GM19468 (cell line): ENCODE data around the gene ARRB1.
"Not testable (repeated sequence)": the region's sequence is repeated elsewhere in the genome, so short reads cannot be mapped to it uniquely, and the experiment has no call there.

Experiments
- ATAC-seq: cut with Tn5 transposase; IDR thresholded peaks from one replicate; pipeline ENCODE4 v1.9.1; 2021; ENCODE audit warnings: mild to moderate bottlenecking, moderate library complexity, moderate number of reproducible peaks; ENCODE audit not compliant: unreplicated experiment; ENCODE audit errors: extremely low read depth

The ARRB1 gene

GRCh38 chr11:75345455-75346160 is 5.9 kb downstream of the ARRB1 start:
- ATAC-seq = no peak

DNA sequence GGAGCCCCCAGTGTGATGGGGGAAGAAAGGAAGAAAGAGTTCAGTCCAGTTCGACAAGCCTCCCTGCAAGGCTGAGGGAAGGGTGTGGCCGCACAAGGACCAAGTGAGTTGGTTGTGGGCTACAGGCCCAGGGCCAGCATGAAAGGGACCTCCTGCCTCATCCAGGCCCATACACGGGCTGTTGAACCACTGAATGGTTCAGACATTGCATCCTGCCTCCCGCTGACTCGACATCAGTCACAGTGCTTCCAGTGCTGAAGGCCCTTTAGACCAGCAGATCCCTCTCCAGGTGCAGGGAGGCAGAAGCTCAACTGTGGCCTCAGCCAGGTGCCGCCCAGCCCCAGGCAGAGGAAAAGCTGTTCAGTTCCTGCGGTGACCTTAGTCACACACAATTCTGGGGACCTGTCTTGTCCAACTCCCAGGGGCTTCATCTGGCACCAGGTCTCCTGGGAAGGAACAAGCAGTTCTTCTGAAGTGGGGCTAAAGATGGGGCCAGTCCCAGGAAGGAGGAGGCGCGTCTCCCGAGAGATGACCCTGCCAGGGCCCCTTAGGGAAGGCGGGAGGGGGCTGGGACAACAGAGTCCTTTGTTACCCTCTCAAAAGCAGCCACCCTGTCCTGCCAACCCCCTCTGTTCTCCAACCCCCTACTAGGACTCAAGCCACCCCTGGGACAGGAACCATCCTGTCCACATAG is 6.6 kb downstream of the ARRB1 start:
- no peak for ATAC-seq

- ATAC-seq = no peak
Observed at GRCh38 chr11:75344186-75344585, 7.3 kb downstream of the ARRB1 start.

DNA sequence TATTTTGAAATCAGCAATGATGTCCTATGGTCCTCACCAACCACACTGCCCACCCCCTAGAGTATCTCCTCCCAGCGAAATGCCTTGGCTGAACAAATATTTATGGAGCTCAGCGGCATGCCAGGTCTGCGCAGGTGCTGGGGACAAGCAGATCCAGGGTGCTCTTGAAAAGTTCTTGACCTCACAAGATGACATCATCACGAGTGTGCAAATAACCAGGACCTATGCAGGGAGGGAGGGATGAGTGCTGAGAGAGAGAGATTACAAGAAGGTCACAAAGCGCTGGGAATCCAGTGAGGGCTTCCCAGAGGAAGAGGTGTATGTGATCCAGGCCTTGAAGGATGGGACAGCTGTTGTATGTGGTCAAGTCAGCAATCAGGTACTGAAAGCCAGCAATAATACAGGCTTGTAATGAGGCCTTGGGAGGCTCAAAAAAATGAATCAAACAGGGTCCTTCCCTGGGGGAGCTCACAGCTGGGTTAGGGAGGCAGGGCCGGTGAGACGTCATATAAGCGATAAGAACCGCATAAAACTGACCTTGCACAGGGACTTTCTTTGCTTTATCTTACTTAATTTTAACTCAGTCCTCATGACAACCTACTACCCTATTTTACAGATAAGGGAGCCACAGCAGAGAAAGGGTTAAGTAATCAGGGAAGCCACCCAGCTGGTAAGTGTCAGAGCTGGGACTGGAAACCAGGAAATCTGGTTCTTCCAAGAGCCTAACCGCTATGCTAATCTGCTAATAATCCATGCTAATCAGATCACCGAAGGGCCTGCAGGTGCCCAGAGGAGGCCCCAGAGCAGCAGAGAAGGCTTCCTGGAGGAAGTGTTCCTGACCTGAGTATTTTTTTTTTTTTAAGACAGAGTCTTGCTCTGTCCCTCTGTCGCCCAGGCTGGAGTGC is 8.2 kb downstream of the ARRB1 start:
- no peak for ATAC-seq

DNA sequence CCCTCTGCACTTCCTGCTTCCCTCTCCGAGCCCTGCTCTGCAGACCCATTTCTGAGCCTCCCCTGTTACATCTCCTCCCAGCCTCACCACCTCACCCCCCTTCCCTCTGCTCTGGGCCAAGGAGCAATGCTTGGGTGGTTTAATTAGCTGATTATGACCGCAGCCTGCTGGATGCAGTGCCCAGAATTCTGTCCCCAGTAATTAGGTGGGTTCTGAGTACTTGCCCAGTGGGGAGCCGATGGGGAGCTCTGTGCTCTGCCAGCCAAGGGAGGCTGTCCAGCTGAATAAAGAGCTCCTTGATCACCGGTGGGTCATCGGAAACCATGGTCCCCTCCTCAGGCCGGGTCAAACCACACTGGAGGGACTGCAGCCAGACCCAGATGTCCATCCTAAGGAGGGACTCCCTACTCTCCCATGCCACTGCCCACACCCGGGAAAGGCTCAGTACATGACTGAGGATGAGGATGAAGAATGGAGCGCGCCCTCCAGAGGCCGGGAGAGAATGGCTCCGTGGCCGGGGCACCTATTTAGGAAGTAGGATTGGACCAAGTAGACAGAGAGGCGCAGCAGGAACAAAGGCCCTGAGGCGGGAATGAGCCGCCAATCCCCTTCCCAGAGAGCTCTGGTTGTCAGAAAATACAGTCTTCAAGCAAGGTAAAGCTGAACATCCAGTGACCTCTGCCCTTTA is 9.1 kb downstream of the ARRB1 start:
- ATAC-seq = no peak

DNA sequence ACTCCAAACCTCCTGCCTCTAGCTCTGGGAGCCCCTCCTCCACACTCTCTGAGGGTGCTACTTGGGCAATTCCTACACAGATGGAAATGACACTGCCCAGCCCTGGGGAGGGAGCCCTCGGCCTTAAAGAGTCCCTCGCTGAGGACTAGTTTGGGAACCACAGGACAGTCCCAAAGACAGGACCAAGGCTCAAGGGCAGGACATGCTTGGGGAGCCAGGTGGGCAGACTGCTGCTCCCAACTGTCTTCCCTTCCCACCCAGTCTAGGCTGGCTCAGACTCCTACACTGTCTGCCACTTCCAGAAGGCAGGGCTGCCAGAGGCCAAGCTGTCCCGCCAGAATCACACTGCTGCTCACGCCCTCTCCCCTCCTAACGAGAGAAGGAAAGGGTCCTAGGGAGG is 9.8 kb downstream of the ARRB1 start:
- no peak for ATAC-seq

GRCh38 chr11:75339685-75340409 is 11.6 kb downstream of the ARRB1 start:
- no peak for ATAC-seq

DNA sequence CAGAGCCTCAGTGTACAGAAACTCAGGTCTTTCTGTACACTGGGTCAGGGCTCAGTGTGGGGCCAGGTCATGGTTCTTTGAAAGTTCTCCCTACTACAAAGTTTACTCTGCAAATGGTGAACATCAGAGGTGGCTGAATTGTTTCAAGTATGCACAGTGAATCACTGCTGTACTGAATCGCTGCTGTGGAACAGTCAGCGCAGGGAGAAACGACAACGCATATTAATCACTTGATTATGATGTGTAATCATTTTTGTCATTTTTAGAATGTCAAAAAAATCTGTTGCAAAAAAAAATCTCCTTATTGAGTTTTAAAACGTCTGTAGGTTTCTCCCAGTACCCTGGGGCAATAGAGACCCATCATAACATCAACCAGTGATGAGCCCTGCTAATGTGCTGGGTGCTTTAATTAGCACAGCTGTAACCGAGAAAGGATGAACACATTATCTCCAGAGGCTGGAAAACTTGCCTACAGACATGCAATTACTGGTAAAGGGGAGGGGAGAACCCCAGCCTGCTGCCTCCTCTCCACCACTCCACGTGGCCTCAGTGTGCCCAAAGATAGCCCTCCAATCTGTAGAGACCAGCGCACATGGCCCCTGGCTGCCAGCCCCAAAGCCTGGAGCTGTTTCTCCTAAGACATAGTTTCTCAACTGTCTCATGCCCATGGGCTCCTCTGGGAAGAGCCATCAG is 12.8 kb downstream of the ARRB1 start:
- no peak for ATAC-seq

GRCh38 chr11:75337195-75337654 is 14.2 kb downstream of the ARRB1 start:
- no peak for ATAC-seq

GRCh38 chr11:75334976-75335375 is 16.5 kb downstream of the ARRB1 start:
- ATAC-seq = no peak

- ATAC-seq = no peak
Observed at GRCh38 chr11:75334402-75334891, 17.0 kb downstream of the ARRB1 start.

DNA sequence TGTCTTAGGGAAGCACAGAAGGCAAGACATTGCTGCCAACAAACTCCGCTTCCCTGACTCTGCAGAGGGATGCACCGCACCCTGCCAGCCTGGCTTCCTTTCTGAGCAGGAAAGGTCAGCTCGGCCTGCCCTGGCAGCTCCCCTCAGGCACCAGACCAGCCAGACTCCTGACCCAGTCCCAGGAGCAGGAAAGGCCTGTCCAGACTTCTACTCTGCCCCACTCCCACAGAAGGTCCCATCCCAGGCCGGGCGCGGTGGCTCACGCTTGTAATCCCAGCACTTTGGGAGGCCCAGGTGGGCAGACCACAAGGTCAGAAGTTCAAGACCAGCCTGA is 17.7 kb downstream of the ARRB1 start:
- ATAC-seq = no peak

- ATAC-seq = no peak
Observed at GRCh38 chr11:75333022-75333806, 18.2 kb downstream of the ARRB1 start.

DNA sequence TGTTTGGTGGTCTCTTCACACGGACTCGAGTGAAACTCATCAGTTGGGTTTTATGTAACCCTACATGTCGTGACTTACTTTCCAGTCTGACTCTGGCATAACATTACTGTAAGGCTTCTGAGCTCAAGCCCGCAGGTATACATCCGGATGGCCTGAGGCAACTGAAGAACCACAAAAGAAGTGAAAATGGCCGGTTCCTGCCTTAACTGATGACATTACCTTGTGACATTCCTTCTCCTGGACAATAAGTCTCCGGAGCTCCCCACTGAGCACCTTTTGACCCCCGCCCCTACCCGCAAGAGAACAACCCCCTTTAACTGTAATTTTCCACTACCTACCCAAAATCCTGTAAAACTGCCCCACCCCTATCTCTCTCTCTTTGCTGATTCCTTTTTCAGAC is 19.7 kb downstream of the ARRB1 start:
- ATAC-seq = not testable (repeated sequence)

GRCh38 chr11:75331304-75331703 is 20.2 kb downstream of the ARRB1 start:
- not testable (repeated sequence) for ATAC-seq

- ATAC-seq = not testable (repeated sequence)
Observed at GRCh38 chr11:75330886-75331285, 20.6 kb downstream of the ARRB1 start.

GRCh38 chr11:75330291-75330690 is 21.2 kb downstream of the ARRB1 start:
- no peak for ATAC-seq
